ENCODE results near the gene CHCHD5. TPM values are rescaled to one million over a fixed set of nuclear protein-coding genes. Genes with fewer than 3 reads are reported as not detected.

The CHCHD5 gene
- total and polyA plus RNA-seq, 4 donors = 5.0 to 59.9 (median 21.2) TPM

GRCh38 chr2:112606547-112606946 lies 22.1 kb downstream of the CHCHD5 start:
- H3K9ac ChIP-seq (ENCODE audit: low read depth in 1 of 2, low read length in 2 of 2) = no peak overlapping the region
- 49% methylated on average over 4 of the region's 4 CpGs for WGBS

GRCh38 chr2:112607680-112608438 lies 23.4 kb downstream of the CHCHD5 start:
- no peak overlapping the region for H3K27ac ChIP-seq (ENCODE audit: low read depth in 1 of 2, low read length in 2 of 2)
- no peak overlapping the region for H3K9ac ChIP-seq (ENCODE audit: low read depth in 1 of 2, low read length in 2 of 2)
- no peak for DNase-seq (ENCODE audit: low spot score)
- H3K4me3 ChIP-seq (ENCODE audit: low read depth in 1 of 3, low read length in 3 of 3) = no peak overlapping the region
- H3K27me3 ChIP-seq (ENCODE audit: control insufficient read depth in 4 of 4, insufficient read depth in 4 of 4, low read length in 3 of 4) = no peaks in the 10 kb centered on the region
- H3K4me1 ChIP-seq (ENCODE audit: control insufficient read depth in 4 of 4, insufficient read depth in 4 of 4, low read length in 3 of 4) = peaks cover 6 to 16% (median 10%) of the 10 kb centered on the region in 4 donors
- H3K36me3 ChIP-seq (ENCODE audit: control insufficient read depth in 4 of 4, insufficient read depth in 3 of 4, low read depth in 1 of 4, low read length in 3 of 4) = no peaks in the 10 kb centered on the region
- H3K9me3 ChIP-seq (ENCODE audit: control insufficient read depth in 4 of 4, low read length in 3 of 4) = no peaks in the 10 kb centered on the region
- WGBS = 82% methylated on average over 8 of the region's 8 CpGs
- TF ChIP-seq REST (IDR thresholded peaks at IDR 0.05) = no peak
- TF ChIP-seq TAF1 (conservative IDR thresholded peaks at IDR 0.05) = no peak
- TF ChIP-seq HNF4A (conservative IDR thresholded peaks at IDR 0.05) = no peak
- TF ChIP-seq EGR1 (IDR thresholded peaks at IDR 0.05; ENCODE audit: low read depth in 2 of 2) = no peak
- TF ChIP-seq NR2F2 (IDR thresholded peaks at IDR 0.05) = no peak
- no peak for TF ChIP-seq HNF4G (IDR thresholded peaks at IDR 0.05)
- TF ChIP-seq ZBTB33 (IDR thresholded peaks at IDR 0.05) = no peak
- TF ChIP-seq ATF3 (IDR thresholded peaks at IDR 0.05) = no peak
- no peak for TF ChIP-seq MAX (IDR thresholded peaks at IDR 0.05)
- TF ChIP-seq YY1 (IDR thresholded peaks at IDR 0.05) = no peak
- TF ChIP-seq RAD21 (IDR thresholded peaks at IDR 0.05) = no peak
- no peak for TF ChIP-seq FOXA2 (IDR thresholded peaks at IDR 0.05)

More at GRCh38 chr2:112606547-112606946, 22.1 kb downstream of the CHCHD5 start:
- Histone ChIP-seq H3K36me3 (ENCODE audit: control insufficient read depth in 4 of 4, insufficient read depth in 3 of 4, low read depth in 1 of 4, low read length in 3 of 4) (no peaks in the 10 kb centered on the region), H3K27ac (ENCODE audit: low read depth in 1 of 2, low read length in 2 of 2) (peak overlapping the region; percentile 49 to 81), H3K4me3 (ENCODE audit: low read depth in 1 of 3, low read length in 3 of 3) (peak overlapping the region in 1 of 3 donors; percentile 8), H3K27me3 (ENCODE audit: control insufficient read depth in 4 of 4, insufficient read depth in 4 of 4, low read length in 3 of 4) (no peaks in the 10 kb centered on the region), H3K4me1 (ENCODE audit: control insufficient read depth in 4 of 4, insufficient read depth in 4 of 4, low read length in 3 of 4) (peaks cover 7 to 20% (median 12%) of the 10 kb centered on the region in 4 donors), H3K9me3 (ENCODE audit: control insufficient read depth in 4 of 4, low read length in 3 of 4) (no peaks in the 10 kb centered on the region)
- TF ChIP-seq ATF3 (IDR thresholded peaks at IDR 0.05) (no peak), HNF4G (IDR thresholded peaks at IDR 0.05) (peak; percentile 50), MAX (IDR thresholded peaks at IDR 0.05) (no peak), YY1 (IDR thresholded peaks at IDR 0.05) (peak; percentile 95), SP1 (IDR thresholded peaks at IDR 0.05) (peak; percentile 76), RXRA (IDR thresholded peaks at IDR 0.05) (peak; percentile 8 to 54), GABPA (IDR thresholded peaks at IDR 0.05 in 1 of 2, conservative IDR thresholded peaks at IDR 0.05 in 1 of 2) (no peak), REST (IDR thresholded peaks at IDR 0.05) (peak; percentile 38), HNF4A (conservative IDR thresholded peaks at IDR 0.05) (peak; percentile 68 to 86), JUND (IDR thresholded peaks at IDR 0.05) (peak in 1 of 2 donors; percentile 63)
- no peak for DNase-seq (ENCODE audit: low spot score)
